SU-DHL-6 (cell line): Measurements from ENCODE around the gene ZNF823.

Source experiments
- H2AFZ ChIP-seq: fragments of 200-600 bp; sonication (generic); 2 replicates; pipeline ENCODE4 v1.6.1; 2014; ENCODE audit warnings: low read depth, mild to moderate bottlenecking, moderate library complexity, mixed read lengths, antibody characterized with exemption, low read length; ENCODE audit not compliant: severe bottlenecking
- H3F3A ChIP-seq: fragments of 200-600 bp; shearing (Covaris generic); 2 replicates; pipeline ENCODE4 v1.6.0; 2016; ENCODE audit warnings: antibody characterized with exemption, mild to moderate bottlenecking; ENCODE audit not compliant: insufficient read depth
- H3K27ac ChIP-seq: fragments of 200-600 bp; sonication (generic); 2 replicates; pipeline ENCODE4 v1.5.1; 2016; ENCODE audit warnings: low read depth, mild to moderate bottlenecking, low read length, moderate library complexity, mixed read lengths
- H3K27me3 ChIP-seq: fragments of 200-600 bp; sonication (generic), shearing (Covaris generic); 2 replicates; pipeline ENCODE4 v1.6.0; 2014; ENCODE audit warnings: mild to moderate bottlenecking, low read length
- H3K36me3 ChIP-seq: fragments of 200-600 bp; sonication (generic); 2 replicates; pipeline ENCODE4 v1.6.1; 2014; ENCODE audit warnings: mild to moderate bottlenecking, low read length, mixed read lengths
- H3K4me2 ChIP-seq: fragments of 300-600, 200-600 bp; shearing (Covaris generic), sonication (generic); 2 replicates; pipeline ENCODE4 v1.6.0; 2014; ENCODE audit warnings: low read length, low read depth, mild to moderate bottlenecking; ENCODE audit not compliant: poor library complexity, severe bottlenecking
- H3K4me3 ChIP-seq: fragments of 200-600 bp; sonication (generic); 2 replicates; pipeline ENCODE4 v1.5.1; 2014; ENCODE audit warnings: antibody characterized with exemption, low read length, mild to moderate bottlenecking, mixed read lengths; ENCODE audit not compliant: insufficient read depth, poor library complexity, severe bottlenecking
- H3K79me2 ChIP-seq: fragments of 200-600 bp; sonication (generic); 2 replicates; pipeline ENCODE4 v1.6.1; 2014; ENCODE audit warnings: mild to moderate bottlenecking, low read length, moderate library complexity; ENCODE audit not compliant: insufficient read depth
- H3K9ac ChIP-seq: fragments of 200-600 bp; sonication (generic); 2 replicates; pipeline ENCODE4 v1.7.0; 2014; ENCODE audit warnings: mild to moderate bottlenecking, low read length
- H3K9me2 ChIP-seq: fragments of 200-600 bp; sonication (generic); replicated peaks from 2 replicates; pipeline ENCODE4 v1.6.1; 2014; ENCODE audit warnings: low read length; ENCODE audit not compliant: insufficient read depth
- H3K9me3 ChIP-seq: fragments of 200-600 bp; sonication (generic); 2 replicates; pipeline ENCODE4 v1.6.1; 2014; ENCODE audit warnings: low read length, mixed read lengths; ENCODE audit not compliant: insufficient read depth
- H4K20me1 ChIP-seq: fragments of 200-600 bp; sonication (generic); 2 replicates; pipeline ENCODE4 v1.6.1; 2014; ENCODE audit warnings: low read depth, mild to moderate bottlenecking, antibody characterized with exemption, low read length, moderate library complexity, mixed read lengths
- CTCF ChIP-seq: fragments of 200-600 bp; sonication (generic); IDR thresholded peaks from one replicate; pipeline ENCODE4 v1.5.1; 2017; ENCODE audit warnings: antibody characterized with exemption, mild to moderate bottlenecking, low read length, moderate library complexity; ENCODE audit not compliant: insufficient read depth, poor library complexity, severe bottlenecking
- EZH2phosphoT487 ChIP-seq: fragments of 200-600 bp; sonication (generic), shearing (Covaris generic); conservative IDR thresholded peaks from 2 replicates; pipeline ENCODE4 v1.6.1; 2018; ENCODE audit warnings: mild to moderate bottlenecking, antibody characterized with exemption, low read length, moderate library complexity, mixed read lengths

Gene ZNF823

DNA sequence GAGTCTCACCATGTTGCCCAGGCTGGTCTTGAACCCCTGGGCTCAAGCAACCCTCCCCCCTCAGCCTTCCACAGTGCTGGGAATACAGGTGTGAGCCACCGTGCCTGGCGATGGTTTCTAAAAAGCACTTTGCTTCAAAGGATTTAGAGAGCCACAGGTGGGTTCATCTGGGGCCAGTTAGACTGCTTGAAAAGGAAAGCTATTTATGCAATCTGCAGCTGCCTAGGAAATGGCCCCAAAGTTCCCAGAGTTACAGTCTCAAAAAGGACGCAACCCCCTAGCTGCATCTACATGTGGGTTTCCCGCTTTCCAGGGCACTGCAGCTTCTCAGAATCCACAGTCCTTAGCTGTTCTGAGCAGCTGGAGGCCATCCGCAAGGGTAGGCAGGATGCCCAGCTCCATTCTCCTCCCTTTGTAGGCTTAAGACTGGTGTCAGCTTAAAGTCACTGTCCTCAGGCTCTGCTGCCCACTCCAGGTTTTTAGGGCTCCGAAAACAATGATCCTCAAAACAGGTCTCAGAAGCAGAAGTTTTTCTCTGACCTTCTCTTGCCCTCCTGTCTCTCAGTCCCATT, 41.4 kb downstream of the ZNF823 start:
- no peaks in the 10 kb centered on the region for H3K36me3 ChIP-seq
- H3K9ac ChIP-seq: no peak overlapping the region
- no peaks in the 10 kb centered on the region for H3K9me2 ChIP-seq
- no peaks in the 10 kb centered on the region for H3K9me3 ChIP-seq
- H3K79me2 ChIP-seq: no peaks in the 10 kb centered on the region
- TF ChIP-seq CTCF (no peak), EZH2phosphoT487 (no peak)
- H2AFZ ChIP-seq: no peak overlapping the region
- no peak overlapping the region for H3K4me3 ChIP-seq
- no peak overlapping the region for H3K4me2 ChIP-seq
- no peaks in the 10 kb centered on the region for H3F3A ChIP-seq
- no peak overlapping the region for H3K27ac ChIP-seq
- H3K27me3 ChIP-seq: no peaks in the 10 kb centered on the region
- H4K20me1 ChIP-seq: no peaks in the 10 kb centered on the region

DNA sequence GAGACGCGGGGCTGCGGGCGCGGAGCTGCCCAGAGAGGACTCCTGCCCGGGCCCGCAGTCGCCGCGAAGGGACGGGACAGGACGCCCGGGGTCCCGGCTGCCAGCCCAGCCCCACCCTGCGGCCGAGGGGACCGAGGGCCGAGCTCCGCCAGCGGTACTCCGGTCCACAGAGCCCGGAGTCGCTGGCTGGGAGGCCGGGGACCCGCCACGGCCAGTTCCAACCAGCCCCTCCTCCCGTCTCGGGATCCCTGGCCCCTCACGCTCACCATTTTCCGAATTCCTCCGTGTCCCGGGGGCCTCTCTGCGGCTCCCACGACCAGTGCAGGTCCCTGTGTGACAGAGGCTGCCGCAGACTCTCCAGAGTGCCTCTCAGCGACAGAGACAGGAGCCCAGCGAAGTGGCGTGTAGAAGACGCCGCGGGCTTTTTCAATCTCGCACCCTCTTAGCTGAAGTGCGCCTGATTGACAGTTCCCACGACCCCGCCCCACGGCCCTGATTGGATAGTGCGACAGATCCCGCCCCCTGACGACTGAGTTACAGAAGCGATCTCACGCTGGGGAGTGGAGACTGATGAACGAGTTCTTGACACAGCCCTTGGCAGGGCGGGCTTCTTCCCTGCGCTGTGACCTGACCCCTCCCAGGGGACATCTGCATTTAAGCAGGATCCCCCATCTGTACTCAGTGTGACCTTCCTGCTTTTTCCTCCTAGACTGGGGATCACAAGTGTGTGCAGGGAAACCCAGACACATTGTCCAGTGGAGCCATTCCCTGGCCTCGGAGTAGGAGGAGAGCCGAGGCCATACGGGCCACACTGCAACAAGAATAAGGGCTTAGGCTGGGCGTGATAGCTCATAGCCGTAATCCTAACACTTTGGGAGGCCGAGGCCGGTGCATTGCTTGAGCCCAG, 44.0 kb downstream of the ZNF823 start:
- TF ChIP-seq EZH2phosphoT487 (no peak), CTCF (no peak)
- Histone ChIP-seq H3K27me3 (no peaks in the 10 kb centered on the region), H3K27ac (no peak overlapping the region), H3K4me3 (no peak overlapping the region), H3K9ac (no peak overlapping the region), H3K79me2 (no peaks in the 10 kb centered on the region), H3K4me2 (no peak overlapping the region), H3K36me3 (no peaks in the 10 kb centered on the region), H3K9me2 (no peaks in the 10 kb centered on the region), H3F3A (no peaks in the 10 kb centered on the region), H4K20me1 (no peaks in the 10 kb centered on the region), H3K9me3 (no peaks in the 10 kb centered on the region), H2AFZ (no peak overlapping the region)

GRCh38 chr19:11693505-11694499, 44.9 kb downstream of the ZNF823 start:
- Histone ChIP-seq H3K79me2 (no peaks in the 10 kb centered on the region), H3K4me3 (no peak overlapping the region), H3K36me3 (no peaks in the 10 kb centered on the region), H3F3A (no peaks in the 10 kb centered on the region), H3K9me2 (no peaks in the 10 kb centered on the region), H3K4me2 (no peak overlapping the region), H3K9me3 (no peaks in the 10 kb centered on the region), H3K27ac (no peak overlapping the region), H4K20me1 (no peaks in the 10 kb centered on the region), H3K9ac (no peak overlapping the region), H2AFZ (no peak overlapping the region), H3K27me3 (no peaks in the 10 kb centered on the region)
- no peak for TF ChIP-seq EZH2phosphoT487
